GOT3 (cell line): ENCODE results near the gene PDZD2.
A peak's percentile ranks its signal among the peaks of the same experiment; 100 is the strongest.

Experiments used
- DNase-seq: peaks from one replicate; lab custom pipeline; 2025; ENCODE audit warnings: mixed read lengths; lab: John Stamatoyannopoulos, UW

The PDZD2 gene

GRCh38 chr5:31638345-31638744 is 586 bp upstream of the PDZD2 start:
- no peak for DNase-seq

GRCh38 chr5:31639481-31640411 is 815 bp downstream of the PDZD2 start:
- no peak for DNase-seq

GRCh38 chr5:31640573-31640972 is 1.6 kb downstream of the PDZD2 start:
- DNase-seq, result no peak

GRCh38 chr5:31641059-31641458 is 2.1 kb downstream of the PDZD2 start:
- no peak for DNase-seq

GRCh38 chr5:31641575-31641974 is 2.6 kb downstream of the PDZD2 start:
- DNase-seq, result no peak

GRCh38 chr5:31645420-31646081 is 6.6 kb downstream of the PDZD2 start:
- DNase-seq, result no peak

- DNase-seq, result no peak
Observed at GRCh38 chr5:31648326-31648725, 9.4 kb downstream of the PDZD2 start.

- no peak for DNase-seq
Observed at GRCh38 chr5:31651241-31651640, 12.3 kb downstream of the PDZD2 start.

GRCh38 chr5:31655491-31655890 is 16.6 kb downstream of the PDZD2 start:
- no peak for DNase-seq

GRCh38 chr5:31656806-31657205 is 17.9 kb downstream of the PDZD2 start:
- DNase-seq, result no peak

- DNase-seq, result no peak
Observed at GRCh38 chr5:31657315-31657979, 18.5 kb downstream of the PDZD2 start.

- no peak for DNase-seq
Observed at GRCh38 chr5:31661257-31661656, 22.3 kb downstream of the PDZD2 start.

- peak; percentile 51 for DNase-seq
Observed at GRCh38 chr5:31663519-31663918, 24.6 kb downstream of the PDZD2 start.

GRCh38 chr5:31664566-31664965 is 25.6 kb downstream of the PDZD2 start:
- no peak for DNase-seq

- no peak for DNase-seq
Observed at GRCh38 chr5:31671339-31671741, 32.4 kb downstream of the PDZD2 start.

GRCh38 chr5:31674371-31674951 is 35.5 kb downstream of the PDZD2 start:
- no peak for DNase-seq

GRCh38 chr5:31675472-31675871 is 36.5 kb downstream of the PDZD2 start:
- no peak for DNase-seq

- no peak for DNase-seq
Observed at GRCh38 chr5:31678180-31678579, 39.2 kb downstream of the PDZD2 start.

GRCh38 chr5:31680528-31680927 is 41.6 kb downstream of the PDZD2 start:
- no peak for DNase-seq

GRCh38 chr5:31682025-31682424 is 43.1 kb downstream of the PDZD2 start:
- DNase-seq, result no peak

- DNase-seq, result no peak
Observed at GRCh38 chr5:31682851-31683250, 43.9 kb downstream of the PDZD2 start.

- no peak for DNase-seq
Observed at GRCh38 chr5:31688515-31689092, 49.7 kb downstream of the PDZD2 start.
